ENCODE measurements around the gene CDKN2AIP. TPM values are rescaled to one million over a fixed set of nuclear protein-coding genes. Genes with fewer than 3 reads are reported as not detected.

CDKN2AIP gene
- total RNA-seq, 1 experiment from 2014 or later: 6.4 TPM

DNA sequence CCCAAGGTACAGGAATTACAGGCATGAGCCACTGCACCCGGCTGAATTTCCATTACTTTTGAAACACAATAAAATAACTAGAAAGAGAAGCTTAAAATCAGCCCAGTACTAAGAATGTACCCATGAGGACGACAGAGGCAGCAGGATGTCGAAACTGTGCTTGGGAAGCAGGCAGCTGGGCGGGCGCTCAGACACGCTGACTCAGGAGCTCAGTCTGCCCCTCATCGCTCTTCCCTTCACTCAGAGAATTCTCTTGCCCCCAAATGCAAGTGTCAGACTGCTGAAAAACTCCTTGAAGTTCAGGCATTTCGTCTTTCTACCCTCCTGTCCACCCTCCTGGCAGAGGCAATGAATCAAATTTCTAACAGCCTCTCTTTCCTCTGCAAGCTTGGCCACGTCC, 41.0 kb upstream of the CDKN2AIP start (continued):
- TF ChIP-seq EZH2 (IDR thresholded peaks at IDR 0.05) (no peak), RAD21 (IDR thresholded peaks at IDR 0.05; ENCODE audit: low read depth) (no peak), CBX3 (IDR thresholded peaks at IDR 0.05; ENCODE audit: low read depth) (no peak), FOSL1 (IDR thresholded peaks at IDR 0.05; ENCODE audit: low read depth) (no peak), EZH2phosphoT487 (IDR thresholded peaks at IDR 0.05; ENCODE audit: borderline replicate concordance) (no peak), CEBPB (IDR thresholded peaks at IDR 0.05; ENCODE audit: low read depth) (no peak)

- CTCF ChIA-PET: no interaction called here
- Histone ChIP-seq H3K9me3 (ENCODE audit: control insufficient read depth in 1 of 2, insufficient read depth in 1 of 2, low read depth in 1 of 2, low read length in 2 of 2) (no peaks in the 10 kb centered on the region), H3K4me2 (ENCODE audit: low read length) (no peak overlapping the region), H3K79me2 (ENCODE audit: insufficient read depth, low read length) (no peaks in the 10 kb centered on the region), H4K20me1 (ENCODE audit: insufficient read depth) (no peaks in the 10 kb centered on the region), H3K36me3 (ENCODE audit: control insufficient read depth in 1 of 2, insufficient read depth in 2 of 2, low read length in 2 of 2) (no peaks in the 10 kb centered on the region), H3K9ac (ENCODE audit: low read length) (no peak overlapping the region), H2AFZ (ENCODE audit: low read depth, low read length, poor library complexity, severe bottlenecking) (no peak overlapping the region), H3K4me1 (ENCODE audit: control insufficient read depth in 1 of 2, insufficient read depth in 2 of 2, low read length in 2 of 2) (peaks cover 2 to 24% of the 10 kb centered on the region in 2 experiments; a peak in 3 of 4 replicates), H3K9me2 (ENCODE audit: insufficient read depth) (no peaks in the 10 kb centered on the region), H3K27ac (ENCODE audit: low read depth, low read length) (no peak overlapping the region), H3K4me3 (replicated peaks in 1 of 2; ENCODE audit: low read depth in 1 of 2, low read length in 2 of 2) (no peak overlapping the region), H3K27me3 (ENCODE audit: insufficient read depth, low read length) (no peaks in the 10 kb centered on the region)
- TF ChIP-seq, protein P1, sequence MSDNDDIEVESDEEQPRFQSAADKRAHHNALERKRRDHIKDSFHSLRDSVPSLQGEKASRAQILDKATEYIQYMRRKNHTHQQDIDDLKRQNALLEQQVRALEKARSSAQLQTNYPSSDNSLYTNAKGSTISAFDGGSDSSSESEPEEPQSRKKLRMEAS (IDR thresholded peaks at IDR 0.05): no peak
- TF ChIP-seq EGR1 (IDR thresholded peaks at IDR 0.05; ENCODE audit: low read depth) (no peak), TCF7L2 (IDR thresholded peaks at IDR 0.05; ENCODE audit: borderline replicate concordance, extremely low read depth, insufficient read depth, insufficient read length) (no peak), EZH2 (IDR thresholded peaks at IDR 0.05) (no peak), JUND (IDR thresholded peaks at IDR 0.05) (no peak), SP1 (IDR thresholded peaks at IDR 0.05; ENCODE audit: low read depth) (no peak), CEBPB (IDR thresholded peaks at IDR 0.05; ENCODE audit: low read depth) (no peak), SIN3A (IDR thresholded peaks at IDR 0.05; ENCODE audit: low read depth) (no peak), FOSL1 (IDR thresholded peaks at IDR 0.05; ENCODE audit: low read depth) (no peak), POLR2AphosphoS5 (IDR thresholded peaks at IDR 0.05; ENCODE audit: low read depth, low read length) (no peak), ZFX (IDR thresholded peaks at IDR 0.05) (no peak)
- TF ChIP-seq, protein P2, sequence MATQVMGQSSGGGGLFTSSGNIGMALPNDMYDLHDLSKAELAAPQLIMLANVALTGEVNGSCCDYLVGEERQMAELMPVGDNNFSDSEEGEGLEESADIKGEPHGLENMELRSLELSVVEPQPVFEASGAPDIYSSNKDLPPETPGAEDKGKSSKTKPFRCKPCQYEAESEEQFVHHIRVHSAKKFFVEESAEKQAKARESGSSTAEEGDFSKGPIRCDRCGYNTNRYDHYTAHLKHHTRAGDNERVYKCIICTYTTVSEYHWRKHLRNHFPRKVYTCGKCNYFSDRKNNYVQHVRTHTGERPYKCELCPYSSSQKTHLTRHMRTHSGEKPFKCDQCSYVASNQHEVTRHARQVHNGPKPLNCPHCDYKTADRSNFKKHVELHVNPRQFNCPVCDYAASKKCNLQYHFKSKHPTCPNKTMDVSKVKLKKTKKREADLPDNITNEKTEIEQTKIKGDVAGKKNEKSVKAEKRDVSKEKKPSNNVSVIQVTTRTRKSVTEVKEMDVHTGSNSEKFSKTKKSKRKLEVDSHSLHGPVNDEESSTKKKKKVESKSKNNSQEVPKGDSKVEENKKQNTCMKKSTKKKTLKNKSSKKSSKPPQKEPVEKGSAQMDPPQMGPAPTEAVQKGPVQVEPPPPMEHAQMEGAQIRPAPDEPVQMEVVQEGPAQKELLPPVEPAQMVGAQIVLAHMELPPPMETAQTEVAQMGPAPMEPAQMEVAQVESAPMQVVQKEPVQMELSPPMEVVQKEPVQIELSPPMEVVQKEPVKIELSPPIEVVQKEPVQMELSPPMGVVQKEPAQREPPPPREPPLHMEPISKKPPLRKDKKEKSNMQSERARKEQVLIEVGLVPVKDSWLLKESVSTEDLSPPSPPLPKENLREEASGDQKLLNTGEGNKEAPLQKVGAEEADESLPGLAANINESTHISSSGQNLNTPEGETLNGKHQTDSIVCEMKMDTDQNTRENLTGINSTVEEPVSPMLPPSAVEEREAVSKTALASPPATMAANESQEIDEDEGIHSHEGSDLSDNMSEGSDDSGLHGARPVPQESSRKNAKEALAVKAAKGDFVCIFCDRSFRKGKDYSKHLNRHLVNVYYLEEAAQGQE (IDR thresholded peaks at IDR 0.05; ENCODE audit: low read depth): no peak
- ATAC-seq (no peak), DNase-seq (ENCODE audit: low read depth, low spot score) (no peak)
- no TSS peak for BruUV-seq (replicated peaks)
- intact Hi-C loops (cut with micrococcal nuclease): no loop called here
- POLR2A ChIA-PET: no interaction called here
- RAD21 ChIA-PET (ENCODE audit: low non-redundant PET in 1 of 2, low total read pairs in 2 of 2, uncharacterized antibody in 2 of 2, unreplicated experiment in 2 of 2): no interaction called here
Measured at GRCh38 chr4:183403961-183404360, 40.5 kb upstream of the CDKN2AIP start.
